Hematopoietic multipotent progenitor cell treated with erythropoietin and hydrocortisone succinate and interleukin-3 and kit ligand, for 15 days (in vitro differentiated cells): ENCODE results near the gene GRAMD2A.

Experiments
- DNase-seq: peaks from one replicate; pipeline ENCODE4 v3.0.0-alpha.2; 2015; ENCODE audit warnings: low spot score

GRAMD2A gene

DNA sequence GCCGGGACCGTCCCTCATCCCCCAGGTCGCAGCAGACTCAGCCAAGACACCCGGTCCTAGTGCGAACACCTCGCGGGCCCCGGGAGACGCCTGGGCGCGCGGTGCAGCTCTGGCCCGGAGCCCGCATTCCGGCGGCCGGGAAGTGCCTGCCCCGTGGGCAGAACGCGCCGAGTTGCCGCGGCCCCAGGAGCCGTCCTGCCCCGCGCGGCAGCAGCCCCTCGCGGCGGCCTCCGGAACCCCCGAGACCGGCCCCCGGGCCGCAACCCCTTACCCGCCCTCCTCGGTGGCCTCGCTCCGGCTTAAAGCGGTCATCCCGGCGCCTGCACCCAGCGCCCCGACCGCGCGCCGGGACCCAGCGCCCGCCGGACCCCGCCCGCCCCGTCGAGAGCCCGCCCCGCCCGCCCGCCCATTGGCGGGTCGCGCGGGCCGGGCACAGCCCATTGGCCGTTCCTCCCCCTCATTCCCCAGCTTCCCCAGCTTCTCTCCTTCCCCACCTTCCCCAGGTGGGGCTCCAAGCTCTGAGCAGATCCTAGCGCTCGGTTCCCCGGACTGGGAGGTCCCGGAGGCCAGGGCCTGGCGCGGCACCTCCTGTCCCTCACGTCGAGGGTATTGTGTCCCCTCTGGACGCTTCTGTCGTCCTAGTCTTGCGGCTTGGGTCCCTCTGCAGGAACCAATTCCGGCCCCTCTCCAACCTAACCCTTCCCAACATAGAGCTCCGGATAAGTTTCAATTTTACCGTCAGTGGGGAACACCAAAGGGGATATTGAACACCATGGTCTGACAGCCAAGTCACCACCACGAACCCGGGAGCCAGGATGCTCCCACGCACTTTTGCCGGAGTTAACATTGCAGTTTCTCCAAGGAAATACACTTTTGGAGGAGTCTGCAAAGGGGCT, at the start of gene GRAMD2A:
Gene GRAMD2A, minus strand, starts transcription at position 328 of the 896 bp plus-strand sequence.
- no peak for DNase-seq

DNA sequence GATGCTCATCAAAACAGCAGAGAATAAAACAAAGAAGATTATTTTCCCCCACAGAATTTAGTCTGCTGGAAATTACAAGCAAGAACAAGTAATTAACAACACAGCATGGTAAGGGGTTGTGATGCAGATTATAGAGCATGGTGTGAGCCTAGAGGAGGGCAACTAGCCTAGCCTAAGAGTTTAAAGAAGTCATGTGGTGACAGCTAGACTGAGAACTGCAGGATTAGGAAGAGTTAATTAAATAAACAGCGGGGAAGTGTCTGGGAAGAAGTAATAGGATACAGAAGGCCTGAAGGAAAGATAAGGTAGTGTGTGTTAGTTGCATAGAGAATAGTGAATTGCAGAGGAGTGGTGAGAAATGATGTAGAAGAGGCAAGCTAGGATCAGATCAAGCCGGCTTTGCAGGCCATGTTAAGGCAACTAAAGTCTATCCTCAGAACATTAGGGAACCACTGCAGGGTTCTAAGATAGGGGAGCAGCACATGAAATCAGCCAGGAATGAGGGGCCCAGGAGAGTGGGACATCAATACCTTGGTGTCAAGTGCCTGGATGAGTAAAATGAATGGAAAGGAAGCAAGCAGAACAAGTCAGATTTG, 45.3 kb upstream of the GRAMD2A start:
- no peak for DNase-seq

DNA sequence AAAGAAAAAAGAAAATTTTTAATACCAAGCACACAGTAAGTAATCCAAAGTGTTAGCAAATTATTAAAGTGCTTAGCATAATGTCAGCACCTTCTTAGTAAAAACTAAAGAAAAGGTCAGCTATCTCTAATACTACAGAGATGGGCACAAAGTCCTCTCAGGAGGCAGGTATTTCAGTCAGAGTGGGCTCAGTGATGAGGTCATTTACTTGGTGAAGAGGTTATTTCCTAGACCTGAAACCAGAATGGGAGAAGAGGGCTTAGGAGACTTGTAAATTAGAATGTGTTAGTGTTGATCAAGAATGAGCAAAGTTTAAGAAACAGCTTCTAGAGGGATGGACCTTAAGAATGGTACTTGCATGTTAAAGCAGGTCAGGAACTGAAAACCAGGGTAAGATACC, 42.1 kb upstream of the GRAMD2A start:
- DNase-seq = no peak

DNA sequence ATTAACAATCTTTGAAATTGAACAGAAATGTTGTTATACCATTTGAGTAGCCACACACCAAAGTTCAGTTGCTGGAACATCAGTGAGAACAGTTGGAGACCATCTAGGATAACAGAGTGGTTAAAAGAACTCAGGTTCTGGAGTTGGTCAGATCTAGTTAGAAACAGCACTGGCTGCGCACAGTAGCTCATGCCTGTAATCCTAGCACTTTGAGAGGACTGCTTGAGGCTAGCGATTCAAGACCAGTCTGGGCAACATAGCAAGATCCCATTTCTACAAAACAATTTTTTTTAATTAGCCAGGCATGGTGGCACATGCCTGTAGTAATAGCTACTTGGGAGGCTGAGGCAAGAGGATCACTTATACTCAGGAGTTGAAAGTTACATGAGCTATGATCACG, 41.0 kb upstream of the GRAMD2A start:
- no peak for DNase-seq

DNA sequence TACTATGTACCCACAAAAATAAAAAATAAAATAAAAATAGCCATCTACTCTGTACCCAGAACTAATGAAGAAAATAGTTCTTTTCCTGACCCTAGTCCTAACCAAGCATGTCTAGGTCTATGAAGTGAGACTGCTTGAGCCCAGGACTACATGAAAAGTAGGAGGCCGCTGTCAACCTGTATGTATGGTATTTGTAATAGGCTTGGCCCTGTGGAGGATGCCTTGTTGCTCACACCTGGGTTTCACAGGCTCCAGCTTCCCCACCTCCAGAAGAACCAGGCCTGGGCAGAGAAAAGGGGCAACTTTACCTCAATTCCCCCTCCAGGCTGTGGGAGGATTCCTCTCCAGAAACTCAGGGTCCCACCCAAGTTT, 40.3 kb upstream of the GRAMD2A start:
- no peak for DNase-seq

DNA sequence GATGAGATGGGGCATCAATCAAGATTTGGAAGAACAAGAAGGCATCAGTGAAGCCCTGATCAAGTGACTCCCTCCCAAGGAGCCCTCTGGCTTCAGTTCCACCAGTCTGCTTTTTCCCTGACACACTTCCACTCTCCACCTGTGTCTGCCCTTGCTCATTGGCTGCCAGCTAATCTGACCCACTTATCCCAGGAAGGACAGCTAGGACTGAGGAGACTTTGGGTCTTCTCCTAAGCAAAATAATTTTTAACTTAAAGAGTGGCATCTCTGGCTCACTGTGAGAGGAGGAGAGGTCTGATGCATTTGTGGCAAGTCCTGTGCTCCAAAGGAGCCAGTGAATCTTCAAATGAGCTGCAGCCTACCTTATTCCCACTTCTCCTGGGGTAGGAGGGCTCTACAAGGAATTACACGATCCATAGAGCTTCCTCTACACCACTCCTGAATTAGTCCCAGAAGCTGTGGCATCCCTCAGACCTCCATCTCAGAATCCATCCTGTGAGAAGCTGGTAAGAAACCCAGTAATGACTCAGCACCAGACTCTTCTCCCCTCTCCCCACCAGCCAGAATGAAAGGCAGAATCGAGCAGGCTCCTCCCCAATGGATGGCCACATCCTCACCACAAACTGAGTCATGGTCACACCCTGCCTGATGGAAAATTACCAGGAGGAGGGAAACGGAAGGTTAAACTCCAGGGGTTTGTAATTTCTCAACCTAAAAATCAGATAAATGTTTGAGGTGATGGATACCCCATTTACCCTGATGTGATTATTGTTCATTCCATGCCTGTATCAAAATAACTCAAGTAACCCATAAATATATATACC, 39.7 kb upstream of the GRAMD2A start:
- DNase-seq = no peak

DNA sequence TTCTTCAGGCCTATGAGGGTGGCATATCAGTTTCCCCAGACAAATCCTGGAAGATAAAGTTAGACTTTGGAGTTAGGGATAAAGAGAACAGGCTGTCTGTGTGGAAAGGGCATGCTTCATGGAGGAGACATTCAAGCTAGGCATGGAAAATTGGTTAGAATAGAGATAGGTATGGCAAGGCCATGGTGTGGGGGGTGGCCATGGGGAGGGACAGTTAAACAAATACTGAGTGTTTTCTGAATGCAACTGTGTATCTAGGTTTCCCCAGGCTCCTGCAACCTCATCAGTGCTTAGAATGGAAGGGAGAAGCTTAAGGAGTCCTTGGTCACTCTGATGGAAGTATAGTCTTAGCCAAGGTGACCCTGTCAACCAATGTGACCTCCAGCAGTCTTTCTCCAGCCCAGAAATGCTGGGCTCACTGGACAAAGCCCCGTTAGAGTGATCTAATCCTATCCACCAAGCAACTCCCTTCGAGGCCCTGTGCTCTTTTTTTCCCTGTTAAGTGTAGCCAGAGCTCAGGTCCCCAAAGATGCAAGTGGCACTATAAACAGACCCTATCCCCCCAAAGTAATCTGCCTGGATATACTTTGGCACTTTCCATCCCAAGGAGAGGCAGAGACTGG, 38.9 kb upstream of the GRAMD2A start:
- no peak for DNase-seq

DNA sequence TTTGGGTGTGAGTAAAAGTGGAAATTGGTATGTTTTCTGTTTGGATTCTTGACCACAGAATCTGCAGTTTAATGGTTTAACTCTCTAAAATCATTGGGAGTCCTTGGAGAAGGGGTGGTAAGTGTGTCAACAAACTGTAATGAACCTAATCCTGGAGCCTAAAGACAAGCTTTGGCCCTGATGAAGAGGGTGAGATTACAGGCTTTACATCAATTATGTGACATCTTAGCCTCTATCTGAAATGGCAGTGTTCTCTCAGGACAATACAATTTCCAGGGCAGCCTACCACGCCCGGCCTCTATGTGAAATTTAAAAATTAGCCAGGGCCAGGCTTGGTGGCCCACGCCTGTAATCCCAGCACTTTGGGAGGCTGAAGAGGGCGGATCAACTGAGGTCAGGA, 37.7 kb upstream of the GRAMD2A start:
- no peak for DNase-seq

DNA sequence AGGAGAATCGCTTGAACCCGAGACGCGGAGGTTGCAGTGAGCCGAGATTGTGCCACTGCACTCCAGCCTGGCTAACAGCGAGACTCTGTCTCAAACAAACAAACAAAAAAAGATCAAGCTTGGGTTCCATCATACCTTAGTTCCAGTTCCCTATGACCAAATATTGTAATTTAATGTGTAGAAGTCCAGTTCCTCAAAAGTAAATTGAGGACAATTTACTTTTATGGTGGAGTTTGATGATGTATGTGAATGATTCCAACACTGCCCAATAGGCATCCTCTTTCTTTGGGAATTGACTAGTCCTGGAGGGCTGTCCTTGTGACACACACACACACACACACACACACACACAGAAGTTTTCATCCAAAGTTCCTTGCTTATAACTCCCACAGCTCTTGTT, 36.2 kb upstream of the GRAMD2A start:
- no peak for DNase-seq

DNA sequence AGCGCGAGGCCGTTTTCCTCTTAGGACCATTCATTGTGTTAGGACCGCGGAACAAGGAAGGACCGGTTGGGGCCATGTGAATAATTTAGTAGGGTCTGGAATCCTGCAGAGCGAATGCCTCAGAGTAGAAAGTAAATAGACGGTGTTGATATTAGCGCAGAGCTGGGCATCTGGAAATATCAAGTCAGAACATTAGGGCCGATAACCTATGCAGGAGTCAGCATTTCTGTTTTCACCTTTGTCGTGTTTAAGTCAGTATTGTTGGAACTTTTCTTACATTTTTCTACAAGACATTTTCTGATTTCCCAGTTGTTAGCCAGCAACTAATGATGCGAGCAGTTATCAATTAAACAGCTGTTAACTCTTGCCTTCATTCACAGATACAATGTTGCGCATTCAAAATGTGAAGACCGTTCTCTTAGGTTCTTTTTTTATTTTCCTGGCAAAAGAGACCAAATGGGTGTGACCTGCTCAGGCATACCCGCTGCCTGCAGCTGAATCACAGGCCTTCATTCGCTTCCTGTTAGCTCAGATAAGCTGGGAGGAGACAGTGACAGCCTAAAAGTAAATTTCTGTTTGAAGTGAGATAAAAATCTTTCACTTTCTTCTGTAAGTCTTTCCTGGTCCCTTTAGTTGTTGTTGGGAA, 34.4 kb upstream of the GRAMD2A start:
- DNase-seq = peak; percentile 53

DNA sequence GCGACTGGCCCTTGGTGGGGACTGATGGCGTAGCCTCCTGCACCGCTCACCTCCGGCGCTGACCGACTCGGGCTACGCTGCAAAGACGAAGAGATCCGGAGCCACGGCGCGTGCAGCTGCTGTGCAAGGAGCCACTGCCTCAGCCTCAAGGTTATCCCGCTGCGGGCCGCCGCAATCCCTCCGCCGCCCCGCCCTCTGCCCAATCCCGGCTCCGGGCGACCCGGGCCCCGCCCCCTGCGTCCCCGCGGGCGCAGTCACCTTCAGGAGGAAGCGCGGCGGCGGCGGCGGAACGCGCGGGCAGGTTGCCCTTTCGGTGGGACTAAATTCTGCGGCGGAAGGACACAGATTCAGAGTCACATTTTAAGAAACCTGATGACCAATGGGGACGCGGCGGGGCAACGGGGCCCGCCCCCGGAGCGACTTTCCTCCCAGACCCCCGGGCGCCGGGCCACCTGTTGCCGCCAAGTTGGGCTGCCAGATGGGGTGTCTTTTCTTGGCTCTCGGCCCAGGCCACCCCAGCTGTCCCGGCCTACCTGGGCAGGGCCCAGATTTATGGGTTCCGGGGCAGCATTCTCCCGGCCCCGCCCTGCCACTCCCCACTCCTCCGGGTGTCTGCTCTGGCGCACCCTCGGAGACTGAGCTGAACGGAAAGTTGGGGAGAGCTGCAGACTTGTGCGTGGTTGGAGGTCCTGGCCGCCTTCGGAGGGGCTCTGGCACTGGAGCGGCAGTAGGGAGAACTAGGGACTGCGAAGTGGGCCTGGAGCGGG, 33.7 kb upstream of the GRAMD2A start, which contains the start of gene PKM:
Gene PKM, minus strand, starts transcription at position 125 of the 767 bp plus-strand sequence. CDS start 12,093 bp downstream, outside the sequence.
- peak; percentile 6 for DNase-seq

DNA sequence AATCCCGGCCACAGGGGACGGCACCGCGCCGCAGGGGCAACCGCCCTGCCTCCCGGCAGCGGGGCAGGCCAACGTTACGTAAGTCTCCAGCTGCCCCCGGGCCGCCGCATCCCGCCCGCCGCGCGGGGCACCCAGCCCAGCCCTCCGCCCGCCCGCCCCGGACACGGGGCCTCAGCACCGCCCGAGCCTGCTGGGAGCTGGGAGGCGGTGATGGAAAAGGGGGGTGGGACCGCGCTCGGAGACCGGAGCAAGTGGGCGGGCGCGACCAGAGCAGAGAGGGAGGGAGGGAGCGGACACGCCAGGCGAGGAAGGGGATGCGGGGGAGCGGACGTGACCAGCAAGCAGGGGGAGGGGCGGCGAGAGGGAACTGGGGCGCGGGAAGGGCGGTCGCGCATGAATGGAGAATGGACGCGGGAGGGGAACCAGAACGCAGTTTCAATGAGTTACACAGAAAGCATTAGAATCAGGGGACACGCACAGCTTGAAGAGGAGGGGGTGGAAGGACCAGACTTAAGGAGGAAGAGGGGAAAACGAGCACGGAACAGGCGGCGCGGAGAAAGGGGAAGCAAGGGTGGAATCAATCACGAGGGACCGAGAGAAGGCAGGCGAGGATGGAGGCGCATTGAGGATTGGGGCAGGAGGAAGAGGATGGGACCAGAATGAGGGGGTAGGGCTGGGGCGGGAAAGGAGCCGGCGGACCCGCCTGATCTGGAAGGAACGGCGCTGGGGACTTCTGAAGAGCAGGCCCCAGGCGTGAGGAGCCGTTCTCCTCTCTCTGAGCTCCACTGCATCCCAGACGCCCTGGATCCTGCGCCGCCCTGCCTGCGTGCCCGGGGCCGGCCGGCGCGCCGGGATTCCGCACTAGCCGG, 32.8 kb upstream of the GRAMD2A start:
- no peak for DNase-seq

DNA sequence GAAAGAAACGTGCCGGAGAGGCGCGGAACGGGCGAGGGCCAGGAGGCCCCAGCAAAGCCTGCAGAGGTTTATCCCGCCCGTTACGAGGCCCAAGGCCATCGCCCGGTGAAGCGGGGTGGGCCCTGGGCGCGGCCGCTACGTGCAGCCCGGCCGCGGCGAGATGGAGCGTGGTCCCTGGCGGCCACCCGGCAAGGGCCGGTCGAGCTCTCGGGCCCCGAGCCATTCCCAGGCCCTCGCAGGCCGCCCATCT, 32.3 kb upstream of the GRAMD2A start:
- DNase-seq = no peak

DNA sequence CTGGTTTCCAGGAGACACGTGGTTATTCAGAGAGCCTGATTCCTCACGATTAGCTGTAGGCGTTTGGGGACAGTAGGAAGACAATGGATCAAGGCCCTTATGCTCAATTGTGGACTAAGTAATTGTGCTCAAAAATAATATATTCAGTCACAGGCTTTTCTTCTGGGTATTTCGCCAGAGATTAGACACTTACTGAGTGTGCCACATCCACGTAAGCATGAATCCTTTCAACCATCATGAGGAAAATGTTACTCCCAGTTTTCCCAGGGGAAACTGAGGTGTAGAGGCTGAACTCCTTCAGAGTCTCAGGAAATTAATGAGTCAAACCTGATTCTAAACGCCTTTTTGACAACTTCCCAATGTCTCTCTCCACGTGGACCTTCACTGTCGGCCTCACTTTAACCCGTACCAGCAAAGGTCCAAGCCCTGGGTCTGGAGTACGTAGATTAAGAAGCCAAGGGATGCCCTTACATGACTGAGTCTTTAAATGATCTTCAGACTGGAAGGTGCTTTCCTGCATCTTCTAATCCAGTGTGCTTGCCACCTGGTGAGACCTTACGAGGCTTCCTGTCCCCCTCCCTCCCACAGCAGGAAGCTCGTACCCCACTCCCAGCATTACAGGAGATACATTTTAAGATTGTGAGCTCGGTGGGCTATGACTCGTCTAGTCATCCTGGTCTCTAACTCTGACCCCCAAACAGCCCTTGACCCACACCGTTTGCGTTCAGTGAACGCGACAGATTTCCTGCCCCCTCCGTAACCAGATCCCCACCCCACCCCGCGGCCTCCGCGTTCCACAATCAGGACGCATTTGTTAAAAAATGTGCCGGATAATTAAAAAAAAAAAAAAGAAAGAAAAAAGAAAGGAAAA, 31.7 kb upstream of the GRAMD2A start:
- DNase-seq = no peak

DNA sequence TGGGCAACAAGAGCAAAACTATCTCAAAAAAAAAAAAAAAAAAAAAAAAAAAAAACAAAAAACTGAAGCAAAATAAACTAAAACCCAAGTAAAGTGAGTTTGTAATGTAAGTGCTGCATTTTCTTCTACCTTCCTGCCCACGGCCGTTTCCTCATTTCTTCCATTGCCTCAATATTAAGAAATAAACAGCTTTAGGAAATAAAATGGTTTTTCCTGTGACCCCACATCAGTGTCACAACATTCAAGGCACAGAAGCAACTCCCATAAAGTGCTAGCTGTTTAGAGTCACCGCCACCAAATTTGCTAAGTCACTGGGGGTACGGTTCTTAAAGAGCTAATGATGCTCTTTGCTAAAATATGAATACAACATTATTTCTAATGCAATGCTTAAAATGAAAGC, 30.1 kb upstream of the GRAMD2A start:
- DNase-seq = no peak

DNA sequence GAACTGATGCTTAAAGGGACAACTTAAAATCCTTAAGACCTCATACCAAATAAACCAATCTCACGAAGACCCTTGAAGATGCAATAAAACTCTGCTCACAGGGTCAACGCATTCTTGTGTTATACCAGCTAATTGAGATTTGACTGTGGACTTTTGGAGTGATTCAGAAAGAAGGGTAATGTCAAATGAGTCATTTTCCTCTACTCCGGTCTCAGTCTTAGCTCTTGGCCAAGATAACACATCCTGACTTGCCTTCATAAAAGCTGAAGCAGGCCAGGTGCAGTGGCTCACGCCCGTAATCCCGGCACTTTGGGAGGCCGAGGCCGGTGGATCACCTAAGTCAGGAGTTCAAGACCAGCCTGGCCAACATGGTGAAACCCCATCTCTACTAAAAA, 29.6 kb upstream of the GRAMD2A start:
- no peak for DNase-seq

DNA sequence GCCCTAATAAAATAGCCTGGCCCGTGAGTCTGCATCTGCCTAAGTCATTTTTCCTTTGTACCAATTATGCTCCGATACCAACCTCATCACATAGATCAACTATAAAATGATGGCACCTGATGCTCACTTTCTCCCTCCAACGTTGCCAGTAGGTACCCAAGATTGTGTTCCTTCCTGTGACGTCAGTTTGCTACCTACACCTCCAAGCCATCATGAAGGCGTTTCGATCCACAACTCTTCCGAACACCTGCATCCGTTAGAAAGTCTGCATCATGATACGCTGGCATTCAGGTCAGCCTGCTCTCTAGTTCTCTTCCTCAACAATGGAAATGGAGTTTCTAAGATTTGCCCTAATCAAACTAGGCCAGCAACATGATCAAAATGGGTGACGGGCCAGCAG, 25.7 kb upstream of the GRAMD2A start:
- DNase-seq = no peak

DNA sequence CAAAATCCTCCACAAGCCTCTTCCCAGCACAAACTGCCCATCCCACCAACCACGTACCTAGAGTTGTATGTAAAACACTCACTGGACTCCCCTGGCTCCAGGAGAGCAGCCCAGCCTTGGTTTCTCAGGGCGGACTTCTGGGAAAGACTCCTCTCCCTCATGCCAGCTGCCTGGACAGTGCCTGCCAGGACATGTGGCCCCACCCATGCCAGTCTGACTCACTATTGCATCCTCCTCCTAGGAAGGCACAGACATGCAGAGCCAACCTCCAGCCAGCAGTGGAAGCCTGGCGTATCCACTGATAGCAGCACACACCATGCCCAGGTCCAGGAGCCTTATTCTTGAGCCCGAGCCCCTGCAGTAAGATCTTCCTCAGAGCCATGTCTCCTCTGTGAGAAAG, 24.8 kb upstream of the GRAMD2A start:
- no peak for DNase-seq

DNA sequence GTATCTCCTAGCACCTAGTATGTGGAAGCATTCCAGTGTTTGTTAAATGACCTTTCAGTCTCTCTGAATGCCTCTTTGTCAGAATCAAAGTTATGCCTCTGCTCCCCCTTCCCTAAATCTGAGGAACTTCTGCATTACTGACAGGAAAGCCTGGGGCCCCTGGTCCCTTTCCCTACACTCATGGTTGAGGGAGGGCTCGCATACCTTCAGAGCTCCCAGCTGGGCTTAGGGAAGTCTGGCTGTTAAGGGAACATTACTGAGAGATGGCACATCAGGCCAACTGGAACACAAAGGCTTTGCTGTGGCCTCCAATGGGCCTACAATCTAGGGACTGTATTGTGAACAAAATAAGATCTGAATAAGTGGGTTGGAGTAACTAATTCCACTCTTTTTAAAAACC, 23.1 kb upstream of the GRAMD2A start:
- DNase-seq = no peak
